HG03196 (cell line): ENCODE data around the gene SPTA1.
"Not testable (repeated sequence)": the region's sequence is repeated elsewhere in the genome, so short reads cannot be mapped to it uniquely, and the experiment has no call there.

Experiments
- ATAC-seq: cut with Tn5 transposase; IDR thresholded peaks from one replicate; pipeline ENCODE4 v1.9.1; 2021; ENCODE audit not compliant: unreplicated experiment

Gene SPTA1

GRCh38 chr1:158686111-158687009 lies at the start of gene SPTA1:
SPTA1 (minus strand) TSS chr1:158686715; CDS start chr1:158686517, 198 bp downstream.
- no peak for ATAC-seq

- ATAC-seq = no peak
Measured at GRCh38 chr1:158735848-158736247, 49.3 kb upstream of the SPTA1 start.

GRCh38 chr1:158732524-158732923 lies 46.0 kb upstream of the SPTA1 start:
- no peak for ATAC-seq

GRCh38 chr1:158731707-158732106 lies 45.2 kb upstream of the SPTA1 start:
- no peak for ATAC-seq

GRCh38 chr1:158730453-158730852 lies 43.9 kb upstream of the SPTA1 start:
- ATAC-seq = no peak

- no peak for ATAC-seq
Measured at GRCh38 chr1:158728510-158729225, 42.2 kb upstream of the SPTA1 start.

GRCh38 chr1:158724442-158724841 lies 37.9 kb upstream of the SPTA1 start:
- no peak for ATAC-seq

- no peak for ATAC-seq
Measured at GRCh38 chr1:158720620-158721019, 34.1 kb upstream of the SPTA1 start, which contains the start of gene OR6K3. OR6K3 (minus strand) TSS chr1:158720720; CDS start chr1:158718115, 2,605 bp downstream.

GRCh38 chr1:158719664-158720063 lies 33.1 kb upstream of the SPTA1 start:
- no peak for ATAC-seq

- ATAC-seq = no peak
Measured at GRCh38 chr1:158717344-158717743, 30.8 kb upstream of the SPTA1 start.

GRCh38 chr1:158716335-158716734 lies 29.8 kb upstream of the SPTA1 start:
- no peak for ATAC-seq

- ATAC-seq = no peak
Measured at GRCh38 chr1:158714754-158715153, 28.2 kb upstream of the SPTA1 start.

GRCh38 chr1:158711098-158711497 lies 24.6 kb upstream of the SPTA1 start:
- ATAC-seq = no peak

- no peak for ATAC-seq
Measured at GRCh38 chr1:158706096-158706495, 19.6 kb upstream of the SPTA1 start.

GRCh38 chr1:158700552-158700951 lies 14.0 kb upstream of the SPTA1 start, which contains the start of gene OR6K2:
OR6K2 (minus strand) TSS chr1:158700652; CDS start chr1:158700652, 0 bp downstream.
- ATAC-seq = no peak

- no peak for ATAC-seq
Measured at GRCh38 chr1:158694596-158694995, 8.1 kb upstream of the SPTA1 start.

- no peak for ATAC-seq
Measured at GRCh38 chr1:158692356-158692755, 5.8 kb upstream of the SPTA1 start.

- ATAC-seq = no peak
Measured at GRCh38 chr1:158691907-158692306, 5.4 kb upstream of the SPTA1 start.

- not testable (repeated sequence) for ATAC-seq
Measured at GRCh38 chr1:158691149-158691548, 4.6 kb upstream of the SPTA1 start.

GRCh38 chr1:158689875-158690274 lies 3.4 kb upstream of the SPTA1 start:
- no peak for ATAC-seq

- ATAC-seq = no peak
Measured at GRCh38 chr1:158689110-158689509, 2.6 kb upstream of the SPTA1 start.

GRCh38 chr1:158688343-158688742 lies 1.8 kb upstream of the SPTA1 start:
- not testable (repeated sequence) for ATAC-seq
